ENCODE results near the gene OTUB2.

DNA sequence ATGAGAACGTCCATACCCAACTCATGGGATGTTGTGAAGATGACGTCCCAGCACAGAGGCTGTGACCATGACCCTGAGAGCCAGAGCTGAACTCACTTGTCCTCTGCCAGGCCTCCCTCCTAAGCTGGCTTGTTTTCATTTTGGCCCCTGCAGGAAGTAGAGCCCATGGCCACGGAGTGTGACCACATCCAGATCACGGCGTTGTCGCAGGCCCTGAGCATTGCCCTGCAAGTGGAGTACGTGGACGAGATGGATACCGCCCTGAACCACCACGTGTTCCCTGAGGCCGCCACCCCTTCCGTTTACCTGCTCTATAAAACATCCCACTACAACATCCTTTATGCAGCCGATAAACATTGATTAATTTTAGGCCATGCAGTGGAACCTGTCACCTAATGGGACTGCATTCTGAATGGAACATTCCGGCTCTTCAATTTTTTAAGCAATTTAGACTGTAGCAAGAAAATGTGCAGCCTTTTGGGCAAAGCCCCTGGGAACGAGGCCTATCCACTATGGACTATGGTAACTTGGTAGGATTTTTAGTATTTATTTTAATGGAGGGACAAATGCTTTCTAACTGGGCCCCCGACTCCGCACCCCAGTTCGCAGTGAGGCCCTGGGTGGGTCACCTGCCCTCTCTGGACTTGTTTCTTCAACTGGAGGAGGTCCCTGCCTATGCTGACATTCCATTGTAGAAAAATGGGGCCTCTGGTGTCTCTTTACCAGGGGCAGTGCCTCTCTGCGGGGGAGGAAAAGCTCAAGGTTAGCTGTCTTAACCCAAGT is 19.6 kb downstream of the OTUB2 start:
- TF ChIP-seq, protein P1, sequence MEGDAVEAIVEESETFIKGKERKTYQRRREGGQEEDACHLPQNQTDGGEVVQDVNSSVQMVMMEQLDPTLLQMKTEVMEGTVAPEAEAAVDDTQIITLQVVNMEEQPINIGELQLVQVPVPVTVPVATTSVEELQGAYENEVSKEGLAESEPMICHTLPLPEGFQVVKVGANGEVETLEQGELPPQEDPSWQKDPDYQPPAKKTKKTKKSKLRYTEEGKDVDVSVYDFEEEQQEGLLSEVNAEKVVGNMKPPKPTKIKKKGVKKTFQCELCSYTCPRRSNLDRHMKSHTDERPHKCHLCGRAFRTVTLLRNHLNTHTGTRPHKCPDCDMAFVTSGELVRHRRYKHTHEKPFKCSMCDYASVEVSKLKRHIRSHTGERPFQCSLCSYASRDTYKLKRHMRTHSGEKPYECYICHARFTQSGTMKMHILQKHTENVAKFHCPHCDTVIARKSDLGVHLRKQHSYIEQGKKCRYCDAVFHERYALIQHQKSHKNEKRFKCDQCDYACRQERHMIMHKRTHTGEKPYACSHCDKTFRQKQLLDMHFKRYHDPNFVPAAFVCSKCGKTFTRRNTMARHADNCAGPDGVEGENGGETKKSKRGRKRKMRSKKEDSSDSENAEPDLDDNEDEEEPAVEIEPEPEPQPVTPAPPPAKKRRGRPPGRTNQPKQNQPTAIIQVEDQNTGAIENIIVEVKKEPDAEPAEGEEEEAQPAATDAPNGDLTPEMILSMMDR (conservative IDR thresholded peaks at IDR 0.05; ENCODE audit: low read length), result no peak
- no peak for TF ChIP-seq EZH2phosphoT487 (IDR thresholded peaks at IDR 0.05; ENCODE audit: borderline replicate concordance, low read depth, low read length)
